Nephron progenitor cell (in vitro differentiated cells): ENCODE data around the gene TXNL4B.

ENCODE experiments used
- DNase-seq: peaks from one replicate; pipeline ENCODE4 v3.0.0; 2021
- H3K27ac Mint-ChIP-seq: 2 replicates; pipeline ENCODE4 v1.8.0; 2021; ENCODE audit warnings: mild to moderate bottlenecking, moderate library complexity, mixed read lengths
- H3K27me3 Mint-ChIP-seq: 2 replicates; pipeline ENCODE4 v1.8.0; 2021; ENCODE audit warnings: mild to moderate bottlenecking, low read depth, mixed read lengths; ENCODE audit not compliant: poor library complexity
- H3K36me3 Mint-ChIP-seq: 2 replicates; pipeline ENCODE4 v1.8.0; 2021; ENCODE audit warnings: low read depth, mixed read lengths
- H3K4me1 Mint-ChIP-seq: 2 replicates; pipeline ENCODE4 v1.8.0; 2021; ENCODE audit warnings: mixed read lengths
- H3K4me3 Mint-ChIP-seq: 2 replicates; pipeline ENCODE4 v1.8.0; 2021; ENCODE audit warnings: mild to moderate bottlenecking, moderate library complexity, mixed read lengths
- H3K9me3 Mint-ChIP-seq: 2 replicates; pipeline ENCODE4 v1.8.0; 2021; ENCODE audit warnings: mild to moderate bottlenecking, moderate library complexity, mixed read lengths
- CTCF ChIP-seq: fragments of 200-600 bp; sonication (generic); IDR thresholded peaks from 2 replicates; pipeline ENCODE4 v1.5.0; 2021; ENCODE audit warnings: antibody characterized with exemption

The TXNL4B gene

DNA sequence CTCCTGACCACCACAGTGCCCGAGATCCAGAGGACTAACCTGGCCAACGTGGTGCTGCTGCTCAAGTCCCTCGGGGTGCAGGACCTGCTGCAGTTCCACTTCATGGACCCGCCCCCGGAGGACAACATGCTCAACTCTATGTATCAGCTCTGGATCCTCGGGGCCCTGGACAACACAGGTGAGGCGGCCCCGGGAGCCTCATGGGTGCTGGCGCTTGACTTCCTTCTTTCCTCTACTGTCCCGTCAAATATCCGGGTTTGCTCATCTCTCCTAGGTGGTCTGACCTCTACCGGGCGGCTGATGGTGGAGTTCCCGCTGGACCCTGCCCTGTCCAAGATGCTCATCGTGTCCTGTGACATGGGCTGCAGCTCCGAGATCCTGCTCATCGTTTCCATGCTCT, 14.0 kb upstream of the TXNL4B start:
- no peaks in the 10 kb centered on the region for H3K4me1 Mint-ChIP-seq
- H3K36me3 Mint-ChIP-seq: peaks cover 87% of the 10 kb centered on the region
- H3K27me3 Mint-ChIP-seq: peaks cover 3% of the 10 kb centered on the region
- TF ChIP-seq CTCF: no peak
- peak overlapping the region; percentile 12 for H3K27ac Mint-ChIP-seq
- no peak overlapping the region for H3K4me3 Mint-ChIP-seq
- H3K9me3 Mint-ChIP-seq: no peaks in the 10 kb centered on the region
- no peak for DNase-seq

GRCh38 chr16:72105978-72106377, 12.6 kb upstream of the TXNL4B start:
- Mint-ChIP-seq H3K4me3 (no peak overlapping the region), H3K9me3 (no peaks in the 10 kb centered on the region), H3K36me3 (peaks cover 87% of the 10 kb centered on the region), H3K4me1 (no peaks in the 10 kb centered on the region), H3K27me3 (peaks cover 3% of the 10 kb centered on the region), H3K27ac (peak overlapping the region; percentile 60)
- no peak for DNase-seq
- no peak for TF ChIP-seq CTCF

DNA sequence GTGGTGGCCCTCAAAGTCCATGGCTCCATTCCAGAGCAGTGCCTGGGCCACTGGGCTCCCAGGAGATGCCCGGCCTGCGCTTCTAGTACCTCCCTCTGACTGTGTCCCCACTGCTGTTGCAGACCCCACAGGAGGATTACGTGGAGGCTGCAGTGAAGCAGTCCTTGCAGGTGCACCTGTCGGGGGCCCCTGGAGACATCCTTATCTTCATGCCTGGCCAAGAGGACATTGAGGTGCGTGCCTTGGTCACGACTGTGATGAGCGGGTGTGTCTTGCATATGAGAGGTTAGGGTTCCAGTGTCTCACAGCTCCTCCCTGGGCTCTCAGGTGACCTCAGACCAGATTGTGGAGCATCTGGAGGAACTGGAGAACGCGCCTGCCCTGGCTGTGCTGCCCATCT, 11.5 kb upstream of the TXNL4B start:
- peaks cover 87% of the 10 kb centered on the region for H3K36me3 Mint-ChIP-seq
- no peak overlapping the region for H3K27ac Mint-ChIP-seq
- H3K27me3 Mint-ChIP-seq: peaks cover 3% of the 10 kb centered on the region
- no peak overlapping the region for H3K4me3 Mint-ChIP-seq
- no peak for DNase-seq
- TF ChIP-seq CTCF: no peak
- H3K4me1 Mint-ChIP-seq: no peaks in the 10 kb centered on the region
- no peaks in the 10 kb centered on the region for H3K9me3 Mint-ChIP-seq

GRCh38 chr16:72101195-72101594, 7.8 kb upstream of the TXNL4B start:
- Mint-ChIP-seq H3K9me3 (no peaks in the 10 kb centered on the region), H3K4me1 (no peaks in the 10 kb centered on the region), H3K4me3 (no peak overlapping the region), H3K27ac (peak overlapping the region; percentile 23), H3K27me3 (peaks cover 3% of the 10 kb centered on the region), H3K36me3 (peaks cover 82% of the 10 kb centered on the region)
- no peak for DNase-seq
- no peak for TF ChIP-seq CTCF

DNA sequence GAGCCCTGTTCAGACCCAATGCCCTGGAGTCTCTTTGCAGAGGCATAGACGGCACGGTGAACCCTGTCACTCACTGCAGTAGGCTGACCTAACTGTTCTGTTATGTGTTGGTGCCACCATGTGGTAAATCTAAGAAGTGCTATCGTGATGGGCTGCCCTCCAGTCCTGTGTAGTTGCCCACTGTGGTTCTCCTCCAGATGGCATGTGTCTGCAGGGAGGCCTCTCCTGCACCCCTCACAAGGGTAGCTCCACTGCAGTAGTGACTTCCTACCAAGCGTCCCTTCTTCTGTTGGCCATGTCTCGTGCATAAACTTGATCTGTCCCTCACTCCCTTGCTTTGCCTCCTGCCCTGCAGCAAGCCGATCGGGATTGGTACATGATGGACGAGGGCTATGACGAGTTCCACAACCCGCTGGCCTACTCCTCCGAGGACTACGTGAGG, 6.0 kb upstream of the TXNL4B start:
- TF ChIP-seq CTCF: peak; percentile 56
- H3K27ac Mint-ChIP-seq: no peak overlapping the region
- peaks cover 16% of the 10 kb centered on the region for H3K4me1 Mint-ChIP-seq
- peaks cover 3% of the 10 kb centered on the region for H3K27me3 Mint-ChIP-seq
- H3K4me3 Mint-ChIP-seq: no peak overlapping the region
- peak; percentile 55 for DNase-seq
- H3K9me3 Mint-ChIP-seq: no peaks in the 10 kb centered on the region
- H3K36me3 Mint-ChIP-seq: peaks cover 77% of the 10 kb centered on the region

DNA sequence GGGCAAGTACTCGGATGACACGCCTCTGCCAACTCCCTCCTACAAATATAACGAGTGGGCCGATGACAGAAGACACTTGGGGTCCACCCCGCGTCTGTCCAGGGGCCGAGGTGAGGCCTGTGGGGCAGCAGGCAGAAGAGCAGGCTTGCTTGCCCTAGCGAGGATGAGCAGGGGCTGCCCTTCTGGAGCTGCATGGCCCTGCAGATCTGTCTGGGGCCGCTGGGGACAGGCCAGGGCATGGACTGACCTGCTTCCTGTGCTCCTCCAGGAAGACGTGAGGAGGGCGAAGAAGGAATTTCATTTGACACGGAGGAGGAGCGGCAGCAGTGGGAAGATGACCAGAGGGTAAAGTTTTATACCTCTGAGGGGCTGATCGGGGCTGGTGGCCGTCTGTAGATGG, 5.5 kb upstream of the TXNL4B start:
- no peak for TF ChIP-seq CTCF
- Mint-ChIP-seq H3K36me3 (peaks cover 72% of the 10 kb centered on the region), H3K27ac (no peak overlapping the region), H3K4me3 (no peak overlapping the region), H3K4me1 (peaks cover 16% of the 10 kb centered on the region), H3K27me3 (peaks cover 3% of the 10 kb centered on the region), H3K9me3 (no peaks in the 10 kb centered on the region)
- peak; percentile 10 for DNase-seq
